K562 (cell line): Measurements from ENCODE around the gene PLCL2. TPM values are rescaled to one million over a fixed set of nuclear protein-coding genes. Genes with fewer than 3 reads are reported as not detected.
A peak's percentile ranks its signal among the peaks of the same experiment; 100 is the strongest.

Experiments
- ATAC-seq: fragments of 200-7000 bp; cut with Tn5 transposase; 3 replicates; pipeline ENCODE4 v1.9.1; 2020; ENCODE audit warnings: moderate library complexity
- BruUV-seq: library from RNA; stranded (reverse); fragments of 400-500 nt; replicated peaks from 2 replicates; lab custom pipeline; 2021; lab: Mats Ljungman, UMichigan
- CTCF ChIA-PET: fragments of 300-600 bp; formaldehyde crosslinking; extraction: SDS; loops from one replicate; lab custom pipeline; 2021; ENCODE audit warnings: low intra/inter-chr PET ratio; lab: Yijun Ruan, JAX
- POLR2A ChIA-PET: fragments of 300-600, 350-650 bp; sonication (Branson Sonifier 250); formaldehyde crosslinking; extraction: SDS; loops from one replicate; lab custom pipeline; 2021; ENCODE audit warnings: antibody characterized with exemption, inconsistent platforms; lab: Yijun Ruan, JAX
- DNase-seq, 4 experiments: peaks; one replicate each; pipeline versions ENCODE4 v3.0.0 to v3.0.0-alpha.2; 2011 to 2018; ENCODE audit warnings: low spot score in 3 of 4, mixed read lengths in 3 of 4; ENCODE audit errors: extremely low read depth in 1 of 4
- FAIRE-seq: peaks from 2 replicates; lab custom pipeline; 2011; peaks lifted over from hg19 to GRCh38; lab: Jason Lieb, UNC
- H2AFZ ChIP-seq: 2 replicates; pipeline ENCODE4 v1.6.0; 2011; ENCODE audit warnings: low read depth, low read length, control low read depth, inconsistent platforms
- H3K27ac ChIP-seq: fragments of 200-600 bp; 3 replicates; pipeline ENCODE4 v1.8.0; 2011; ENCODE audit warnings: low read depth, mild to moderate bottlenecking, control low read depth, inconsistent platforms, low read length, moderate library complexity, mixed read lengths; ENCODE audit errors: extremely low read depth
- H3K27me3 ChIP-seq, 2 experiments: fragments of 300-600 bp in 1 of 2; 2 replicates in 1 of 2; 3 replicates in 1 of 2; pipeline versions ENCODE4 v1.6.0 to v1.8.0; 2011; ENCODE audit warnings: inconsistent platforms in 2 of 2, low read length in 2 of 2, mild to moderate bottlenecking in 1 of 2, mixed read lengths in 1 of 2, moderate library complexity in 1 of 2; ENCODE audit not compliant: control insufficient read depth in 2 of 2, insufficient read depth in 2 of 2
- H3K36me3 ChIP-seq: fragments of 300-600 bp; 3 replicates; pipeline ENCODE4 v1.8.0; 2011; ENCODE audit warnings: mild to moderate bottlenecking, low read length, inconsistent platforms; ENCODE audit not compliant: control insufficient read depth, insufficient read depth
- H3K4me1 ChIP-seq, 2 experiments: fragments of 200-600 bp in 1 of 2; replicated peaks in 1 of 2; 2 replicates in 1 of 2; 3 replicates in 1 of 2; pipeline versions ENCODE4 v1.5.1 to v1.8.0; 2011; ENCODE audit warnings: inconsistent platforms in 2 of 2, low read length in 2 of 2, mild to moderate bottlenecking in 1 of 2, mixed read lengths in 1 of 2, moderate library complexity in 1 of 2; ENCODE audit not compliant: control insufficient read depth in 2 of 2, insufficient read depth in 2 of 2
- H3K4me2 ChIP-seq: 2 replicates; pipeline ENCODE4 v1.6.1; 2011; ENCODE audit warnings: low read length, control low read depth, inconsistent platforms, mixed read lengths; ENCODE audit not compliant: insufficient read depth
- H3K4me3 ChIP-seq: fragments of 200-600 bp; sonication (generic), shearing (Covaris generic); 2 replicates; pipeline ENCODE4 v1.5.1; 2016; ENCODE audit warnings: control low read depth, inconsistent platforms
- H3K79me2 ChIP-seq: fragments of 200-600 bp; 3 replicates; pipeline ENCODE4 v1.8.0; 2011; ENCODE audit warnings: low read length, inconsistent platforms; ENCODE audit not compliant: control insufficient read depth, insufficient read depth
- H3K9ac ChIP-seq, 2 experiments: 2 replicates each; pipeline versions ENCODE4 v1.6.0 to v1.6.1; 2011; ENCODE audit warnings: low read depth in 2 of 2, low read length in 2 of 2, control low read depth in 1 of 2, inconsistent platforms in 1 of 2, mild to moderate bottlenecking in 1 of 2, mixed read lengths in 1 of 2; ENCODE audit not compliant: insufficient read depth in 1 of 2
- H3K9me1 ChIP-seq: one replicate; pipeline ENCODE4 v1.6.0; 2011; ENCODE audit warnings: inconsistent platforms, mild to moderate bottlenecking, low read length, moderate library complexity; ENCODE audit not compliant: control insufficient read depth, insufficient read depth
- H3K9me3 ChIP-seq: replicated peaks from 2 replicates; pipeline ENCODE4 v1.5.1; 2011; ENCODE audit warnings: low read depth, low read length, inconsistent platforms; ENCODE audit not compliant: control insufficient read depth, insufficient read depth
- H4K20me1 ChIP-seq: replicated peaks from 2 replicates; pipeline ENCODE4 v1.6.1; 2011; ENCODE audit warnings: low read length, inconsistent platforms, mixed read lengths; ENCODE audit not compliant: control insufficient read depth, insufficient read depth
- CEBPB ChIP-seq: fragments of 450-650 bp; IDR thresholded peaks from 2 replicates; pipeline ENCODE4 v1.6.1; 2016; ENCODE audit warnings: missing genetic modification characterization, missing compliant biosample characterization
- CEBPG ChIP-seq, 3 experiments: fragments of 200-800 bp in 1 of 3; sonication (Bioruptor generic) in 1 of 3; sonication (generic) in 1 of 3; formaldehyde crosslinking in 1 of 3; IDR thresholded peaks in 2 of 3; conservative IDR thresholded peaks in 1 of 3; 2 replicates each; pipeline versions ENCODE4 v1.6.1 to v1.8.0; 2016 to 2022; ENCODE audit warnings: missing compliant biosample characterization in 2 of 3, missing genetic modification characterization in 2 of 3, mild to moderate bottlenecking in 1 of 3, missing genetic modification reagents in 1 of 3
- GABPB2 ChIP-seq: fragments of 250-450 bp; sonication (Bioruptor Pico); conservative IDR thresholded peaks from 2 replicates; pipeline ENCODE4 v1.5.1; 2021; ENCODE audit warnings: mild to moderate bottlenecking
- HNRNPUL1 ChIP-seq: fragments of 200-400 bp; formaldehyde crosslinking; IDR thresholded peaks from 2 replicates; pipeline ENCODE4 v1.6.1; 2017; ENCODE audit warnings: low read length
- NFE2 ChIP-seq: IDR thresholded peaks from 2 replicates; pipeline ENCODE4 v1.6.1; 2014; ENCODE audit warnings: antibody characterized with exemption, low read depth
- OTX1 ChIP-seq: fragments of 450-650 bp; formaldehyde crosslinking; IDR thresholded peaks from 2 replicates; pipeline ENCODE4 v1.4.0; 2022; ENCODE audit warnings: mild to moderate bottlenecking
- SAFB ChIP-seq: fragments of 200-400 bp; formaldehyde crosslinking; IDR thresholded peaks from 2 replicates; pipeline ENCODE4 v1.6.1; 2017; ENCODE audit warnings: low read depth, low read length, borderline replicate concordance
- SMAD4 ChIP-seq: fragments of 250-450 bp; sonication (Bioruptor Pico); conservative IDR thresholded peaks from 2 replicates; pipeline ENCODE4 v1.8.0; 2021; ENCODE audit warnings: inconsistent platforms, mild to moderate bottlenecking, moderate library complexity
- ZNF134 ChIP-seq: fragments of 250-450 bp; sonication (Bioruptor Pico); conservative IDR thresholded peaks from 2 replicates; pipeline ENCODE4 v1.4.0; 2020
- WGBS: fragments of 100-300 bp; shearing (Covaris generic); methylation state at CpG from one replicate; pipeline ENCODE4 v1.1.6; 2016; ENCODE audit warnings: low coverage, mixed read lengths; ENCODE audit not compliant: insufficient coverage; ENCODE audit errors: missing lambda C conversion rate; 5-methylcytosine and 5-hydroxymethylcytosine counted together
- in situ Hi-C: fragments of 300-500 bp; cut with MboI; formaldehyde crosslinking; loops from 4 replicates; pipeline ENCODE4 v1.15.0; 2018; ENCODE audit warnings: inconsistent platforms, mixed read lengths
- intact Hi-C: fragments of 100-400 bp; cut with micrococcal nuclease; formaldehyde crosslinking; loops from 2 replicates; pipeline ENCODE4 v1.14.2; 2022
- polyA plus RNA-seq, 8 experiments: library from polyadenylated mRNA; depleted of rRNA in 4 of 8; stranded (reverse) in 5 of 8; unstranded in 3 of 8; fragments of >200 nt; fragmentation: Nextera tagmentation in 2 of 8; fragmentation: Illumina TruSeq in 1 of 8; extraction: Ambion mirVana in 2 of 8; extraction: Trizol in 1 of 8; gene quantifications; 2 replicates each; pipeline versions ENCODE4 v1.2.1 to v1.2.3, GENCODE V29; 2011 to 2014; ENCODE audit warnings: inconsistent platforms in 1 of 8, missing spikeins in 1 of 8
- total RNA-seq, 7 experiments: library from RNA; depleted of rRNA in 6 of 7; stranded (reverse); fragments of >200 nt in 6 of 7; fragmentation: Illumina TruSeq in 2 of 7; extraction: Trizol in 2 of 7; gene quantifications; 2 replicates each; pipeline versions ENCODE4 v1.2.1 to v1.2.3, GENCODE V29; 2011 to 2021; ENCODE audit warnings: low replicate concordance in 1 of 7
- TF ChIP-seq, protein P1 (sequence below), 2 experiments: fragments of 450-650 bp; conservative IDR thresholded peaks; 2 replicates each; pipeline ENCODE4 v1.6.1; 2017; ENCODE audit warnings: mild to moderate bottlenecking in 2 of 2, moderate library complexity in 2 of 2

The PLCL2 gene
- total and polyA plus RNA-seq, 9 of the 15 experiments (the other 6 are each of a cell fraction or from before 2014, with no cell fraction given): 0.03 to 0.18 (median 0.11) TPM; not detected in 2

DNA sequence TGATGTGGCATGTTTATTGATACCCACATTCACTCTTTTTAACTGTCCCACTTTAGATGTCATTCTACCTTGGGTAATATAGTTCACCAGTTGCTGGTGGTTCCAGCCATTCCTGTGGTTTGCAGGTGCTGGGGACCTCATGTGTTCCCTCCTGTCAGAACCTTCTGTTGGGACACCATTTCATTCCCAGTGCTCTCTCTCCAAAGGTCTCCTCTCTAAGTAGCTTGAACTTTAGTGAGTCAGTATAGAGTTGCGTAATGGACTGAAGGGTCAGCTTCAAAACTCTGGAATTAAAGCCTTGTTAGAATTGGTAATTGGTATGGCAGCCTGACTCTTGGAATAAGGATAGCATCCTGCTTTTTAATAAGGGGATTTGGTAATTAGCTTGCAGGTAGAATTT is 108.5 kb downstream of the PLCL2 start:
- H3K4me3 ChIP-seq: no peak overlapping the region
- intact Hi-C loops: no loop called here
- no peak overlapping the region for H2AFZ ChIP-seq
- no peak for DNase-seq
- WGBS: 0% methylated on average over 1 of the region's 1 CpG
- no peak for TF ChIP-seq CEBPG (CRISPR knock-in tag; IDR thresholded peaks at IDR 0.05)
- TF ChIP-seq CEBPG (tag; conservative IDR thresholded peaks at IDR 0.05 in 1 of 2, IDR thresholded peaks at IDR 0.05 in 1 of 2): peak in 1 of 2 experiments; percentile 54; a peak in 1 of 4 replicates
- no peak for TF ChIP-seq SMAD4 (CRISPR knock-in tag)
- TF ChIP-seq, protein P1, sequence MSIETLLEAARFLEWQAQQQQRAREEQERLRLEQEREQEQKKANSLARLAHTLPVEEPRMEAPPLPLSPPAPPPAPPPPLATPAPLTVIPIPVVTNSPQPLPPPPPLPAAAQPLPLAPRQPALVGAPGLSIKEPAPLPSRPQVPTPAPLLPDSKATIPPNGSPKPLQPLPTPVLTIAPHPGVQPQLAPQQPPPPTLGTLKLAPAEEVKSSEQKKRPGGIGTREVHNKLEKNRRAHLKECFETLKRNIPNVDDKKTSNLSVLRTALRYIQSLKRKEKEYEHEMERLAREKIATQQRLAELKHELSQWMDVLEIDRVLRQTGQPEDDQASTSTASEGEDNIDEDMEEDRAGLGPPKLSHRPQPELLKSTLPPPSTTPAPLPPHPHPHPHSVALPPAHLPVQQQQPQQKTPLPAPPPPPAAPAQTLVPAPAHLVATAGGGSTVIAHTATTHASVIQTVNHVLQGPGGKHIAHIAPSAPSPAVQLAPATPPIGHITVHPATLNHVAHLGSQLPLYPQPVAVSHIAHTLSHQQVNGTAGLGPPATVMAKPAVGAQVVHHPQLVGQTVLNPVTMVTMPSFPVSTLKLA (conservative IDR thresholded peaks at IDR 0.05): no peak
- no peak for TF ChIP-seq GABPB2 (CRISPR knock-in tag)
- TF ChIP-seq CEBPB (tag): peak; percentile 66
- TF ChIP-seq ZNF134: no peak
- no peak for TF ChIP-seq HNRNPUL1
- no peak for TF ChIP-seq OTX1 (CRISPR knock-in tag)
- TF ChIP-seq NFE2: no peak
- no peak for TF ChIP-seq SAFB
- TF ChIP-seq, all 486 proteins: peak for 2
- no peaks in the 10 kb centered on the region for H3K9me3 ChIP-seq
- 0 out of 5 replicates have a peak, but pooled peaks cover 0 to 2% of the 10 kb centered on the region in 2 experiments for H3K27me3 ChIP-seq
- no peaks in the 10 kb centered on the region for H3K9me1 ChIP-seq
- H4K20me1 ChIP-seq: no peaks in the 10 kb centered on the region
- POLR2A ChIA-PET: no interaction called here
- BruUV-seq: no TSS peak
- CTCF ChIA-PET: no interaction called here
- no peaks in the 10 kb centered on the region for H3K4me1 ChIP-seq
- H3K9ac ChIP-seq: no peak overlapping the region
- in situ Hi-C loops: no loop called here
- no peaks in the 10 kb centered on the region for H3K79me2 ChIP-seq
- no peak for FAIRE-seq
- ATAC-seq: no peak
- no peak overlapping the region for H3K27ac ChIP-seq
- no peak overlapping the region for H3K4me2 ChIP-seq
- no peaks in the 10 kb centered on the region for H3K36me3 ChIP-seq
